DND-41 (cell line): ENCODE measurements around the gene F8.

Source experiments
- ATAC-seq: fragments of 200-7000 bp; cut with Tn5 transposase; 3 replicates; pipeline ENCODE4 v1.9.1; 2021; ENCODE audit warnings: low read depth; ENCODE audit not compliant: insufficient read depth
- DNase-seq: peaks from one replicate; pipeline ENCODE4 v3.0.0-alpha.2; 2020
- H2AFZ ChIP-seq: 2 replicates; pipeline ENCODE4 v1.6.0; 2012; ENCODE audit warnings: low read depth, low read length
- H3K27ac ChIP-seq: 2 replicates; pipeline ENCODE4 v1.5.1; 2012; ENCODE audit warnings: low read length, inconsistent platforms
- H3K27me3 ChIP-seq: fragments of 200-600 bp; sonication (generic); 2 replicates; pipeline ENCODE4 v1.6.0; 2012; ENCODE audit warnings: low read length, mild to moderate bottlenecking, inconsistent platforms; ENCODE audit not compliant: insufficient read depth, poor library complexity
- H3K36me3 ChIP-seq: 2 replicates; pipeline ENCODE4 v1.5.1; 2012; ENCODE audit warnings: low read length, inconsistent platforms; ENCODE audit not compliant: insufficient read depth
- H3K4me1 ChIP-seq: 2 replicates; pipeline ENCODE4 v1.5.1; 2012; ENCODE audit warnings: mild to moderate bottlenecking, low read length; ENCODE audit not compliant: insufficient read depth
- H3K4me2 ChIP-seq: 2 replicates; pipeline ENCODE4 v1.6.0; 2012; ENCODE audit warnings: mild to moderate bottlenecking, moderate library complexity, low read length, inconsistent platforms; ENCODE audit not compliant: insufficient read depth
- H3K4me3 ChIP-seq, 2 experiments: fragments of 200-600 bp in 1 of 2; shearing (Covaris generic) in 1 of 2; 2 replicates each; pipeline ENCODE4 v1.5.1; 2012 to 2016; ENCODE audit warnings: inconsistent platforms in 2 of 2, low read length in 2 of 2, mild to moderate bottlenecking in 2 of 2, low read depth in 1 of 2, moderate library complexity in 1 of 2
- H3K79me2 ChIP-seq: 2 replicates; pipeline ENCODE4 v1.6.0; 2012; ENCODE audit warnings: low read length, inconsistent platforms; ENCODE audit not compliant: insufficient read depth
- H3K9ac ChIP-seq: 2 replicates; pipeline ENCODE4 v1.6.0; 2012; ENCODE audit warnings: low read depth, mild to moderate bottlenecking, inconsistent platforms, low read length, moderate library complexity
- H3K9me3 ChIP-seq: 2 replicates; pipeline ENCODE4 v1.5.1; 2012; ENCODE audit warnings: low read length, moderate library complexity, mild to moderate bottlenecking, inconsistent platforms; ENCODE audit not compliant: insufficient read depth, severe bottlenecking
- H4K20me1 ChIP-seq: 2 replicates; pipeline ENCODE4 v1.6.0; 2012; ENCODE audit warnings: low read length; ENCODE audit not compliant: insufficient read depth
- CTCF ChIP-seq: IDR thresholded peaks from 2 replicates; pipeline ENCODE4 v1.5.1; 2012; ENCODE audit warnings: borderline replicate concordance, low read length, moderate library complexity, mild to moderate bottlenecking; ENCODE audit not compliant: poor library complexity, severe bottlenecking; ENCODE audit errors: extremely low read depth
- EZH2 ChIP-seq: IDR thresholded peaks from 3 replicates; pipeline ENCODE4 v1.6.1; 2012; ENCODE audit warnings: borderline replicate concordance, low read depth, mild to moderate bottlenecking, moderate library complexity, low read length, inconsistent platforms; ENCODE audit not compliant: severe bottlenecking

F8 gene

GRCh38 chrX:155026727-155027508 is 4.4 kb upstream of the F8 start, which contains the start of gene FUNDC2:
Gene FUNDC2, plus strand, starts transcription at chrX:155026844. Its CDS starts 95 bp downstream, at chrX:155026939.
- H3K4me1 ChIP-seq: peaks cover 22% of the 10 kb centered on the region
- peak within 1 kb of the TSS; percentile 91 for H3K9ac ChIP-seq
- H3K27ac ChIP-seq: peak within 1 kb of the TSS; percentile 95
- DNase-seq (peak; percentile 96), ATAC-seq (peak; percentile 90)
- no peaks in the 10 kb centered on the region for H4K20me1 ChIP-seq
- peaks cover 41% of the 10 kb centered on the region for H3K79me2 ChIP-seq
- peak within 1 kb of the TSS; percentile 96 for H2AFZ ChIP-seq
- no peaks in the 10 kb centered on the region; the same call in 1 of the 2 replicates for H3K36me3 ChIP-seq
- TF ChIP-seq CTCF: no peak
- no peak for TF ChIP-seq EZH2
- no peaks in the 10 kb centered on the region for H3K9me3 ChIP-seq
- H3K4me3 ChIP-seq: peak within 1 kb of the TSS; percentile 97 to 98
- peak within 1 kb of the TSS; percentile 74 for H3K4me2 ChIP-seq
- no peaks in the 10 kb centered on the region for H3K27me3 ChIP-seq

GRCh38 chrX:155026420-155026726 is 3.9 kb upstream of the F8 start:
- Histone ChIP-seq H4K20me1 (no peaks in the 10 kb centered on the region), H3K9me3 (no peaks in the 10 kb centered on the region), H3K27me3 (no peaks in the 10 kb centered on the region), H3K4me1 (peaks cover 22% of the 10 kb centered on the region), H3K4me3 (peak overlapping the region; percentile 27 to 97; a peak in 3 of 4 replicates), H3K27ac (peak overlapping the region; percentile 81), H3K4me2 (peak overlapping the region; percentile 68; the same call in 1 of the 2 replicates), H3K79me2 (peaks cover 37% of the 10 kb centered on the region), H3K36me3 (no peaks in the 10 kb centered on the region; the same call in 1 of the 2 replicates), H3K9ac (peak overlapping the region; percentile 91), H2AFZ (peak overlapping the region; percentile 86)
- no peak for ATAC-seq
- no peak for DNase-seq
- TF ChIP-seq EZH2 (no peak), CTCF (no peak)

GRCh38 chrX:155023907-155024833 is 1.6 kb upstream of the F8 start:
- H3K4me1 ChIP-seq: peaks cover 22% of the 10 kb centered on the region
- no peak for TF ChIP-seq EZH2
- no peak overlapping the region for H3K9ac ChIP-seq
- no peak overlapping the region for H2AFZ ChIP-seq
- peaks cover 22% of the 10 kb centered on the region for H3K79me2 ChIP-seq
- H3K4me2 ChIP-seq: no peak overlapping the region
- H3K9me3 ChIP-seq: no peaks in the 10 kb centered on the region
- DNase-seq: no peak
- H3K36me3 ChIP-seq: no peaks in the 10 kb centered on the region; the same call in 1 of the 2 replicates
- H3K4me3 ChIP-seq: no peak overlapping the region
- H4K20me1 ChIP-seq: no peaks in the 10 kb centered on the region
- ATAC-seq: no peak
- H3K27ac ChIP-seq: no peak overlapping the region
- no peaks in the 10 kb centered on the region for H3K27me3 ChIP-seq

GRCh38 chrX:155020591-155020990 is 1.9 kb downstream of the F8 start:
- H4K20me1 ChIP-seq: no peaks in the 10 kb centered on the region
- no peak overlapping the region for H3K9ac ChIP-seq
- no peak overlapping the region for H3K27ac ChIP-seq
- ATAC-seq (no peak), DNase-seq (no peak)
- no peaks in the 10 kb centered on the region for H3K79me2 ChIP-seq
- no peak overlapping the region for H3K4me3 ChIP-seq
- no peaks in the 10 kb centered on the region for H3K9me3 ChIP-seq
- no peak for TF ChIP-seq CTCF
- TF ChIP-seq EZH2: no peak
- H3K4me1 ChIP-seq: no peaks in the 10 kb centered on the region
- H2AFZ ChIP-seq: no peak overlapping the region
- no peaks in the 10 kb centered on the region for H3K27me3 ChIP-seq
- no peaks in the 10 kb centered on the region for H3K36me3 ChIP-seq
- no peak overlapping the region for H3K4me2 ChIP-seq
